ENCODE measurements around the gene TGFB1. TPM values are rescaled to one million over a fixed set of nuclear protein-coding genes. Genes with fewer than 3 reads are reported as not detected.

Gene TGFB1
- total and polyA plus RNA-seq, 9 of the 15 experiments (the other 6 are each of a cell fraction or from before 2014, with no cell fraction given): 0.24 to 159 (median 17.2) TPM

- TF ChIP-seq SREBF1 (IDR thresholded peaks at IDR 0.05; ENCODE audit: borderline replicate concordance, low read depth, low read length) (no peak), ZNF140 (CRISPR knock-in tag; IDR thresholded peaks at IDR 0.05) (no peak), E2F5 (CRISPR knock-in tag; IDR thresholded peaks at IDR 0.05) (no peak), CGGBP1 (CRISPR knock-in tag; IDR thresholded peaks at IDR 0.05) (no peak), HOMEZ (CRISPR knock-in tag; IDR thresholded peaks at IDR 0.05) (no peak), DNMT1 (IDR thresholded peaks at IDR 0.05) (no peak), USF1 (CRISPR knock-in tag; IDR thresholded peaks at IDR 0.05) (peak; percentile 79), SAFB2 (IDR thresholded peaks at IDR 0.05; ENCODE audit: borderline replicate concordance, low read depth, low read length, severe bottlenecking) (no peak), ZFP1 (CRISPR knock-in tag; IDR thresholded peaks at IDR 0.05) (no peak), KLF13 (tag; IDR thresholded peaks at IDR 0.05; ENCODE audit: borderline replicate concordance, low read depth) (0 out of 2 replicates have a peak, but pooled peaks have one; percentile 27), RERE (CRISPR knock-in tag; IDR thresholded peaks at IDR 0.05; ENCODE audit: borderline replicate concordance) (no peak), EP300 (IDR thresholded peaks at IDR 0.05; ENCODE audit: low read length) (no peak), NFIX (CRISPR knock-in tag; IDR thresholded peaks at IDR 0.05; ENCODE audit: low read depth) (no peak), STAT5B (CRISPR knock-in tag; IDR thresholded peaks at IDR 0.05) (no peak), MED1 (CRISPR knock-in tag; IDR thresholded peaks at IDR 0.05; ENCODE audit: borderline replicate concordance) (no peak)
These were observed 2.1 kb downstream of the TGFB1 start (continued) for GRCh38 chr19:41351339-41352245.
